PC-9 (cell line): Measurements from ENCODE around the gene SPATA12.

Source experiments
- EZH2 ChIP-seq: fragments of 200-600 bp; sonication (generic); IDR thresholded peaks from 2 replicates; pipeline ENCODE4 v1.8.0; 2017; ENCODE audit warnings: antibody characterized with exemption, low read depth
- TF ChIP-seq, protein P1 (sequence below): fragments of 200-600 bp; sonication (generic); conservative IDR thresholded peaks from 2 replicates; pipeline ENCODE4 v1.6.1; 2017; ENCODE audit warnings: mixed run types, antibody characterized with exemption, mild to moderate bottlenecking, moderate library complexity

DNA sequence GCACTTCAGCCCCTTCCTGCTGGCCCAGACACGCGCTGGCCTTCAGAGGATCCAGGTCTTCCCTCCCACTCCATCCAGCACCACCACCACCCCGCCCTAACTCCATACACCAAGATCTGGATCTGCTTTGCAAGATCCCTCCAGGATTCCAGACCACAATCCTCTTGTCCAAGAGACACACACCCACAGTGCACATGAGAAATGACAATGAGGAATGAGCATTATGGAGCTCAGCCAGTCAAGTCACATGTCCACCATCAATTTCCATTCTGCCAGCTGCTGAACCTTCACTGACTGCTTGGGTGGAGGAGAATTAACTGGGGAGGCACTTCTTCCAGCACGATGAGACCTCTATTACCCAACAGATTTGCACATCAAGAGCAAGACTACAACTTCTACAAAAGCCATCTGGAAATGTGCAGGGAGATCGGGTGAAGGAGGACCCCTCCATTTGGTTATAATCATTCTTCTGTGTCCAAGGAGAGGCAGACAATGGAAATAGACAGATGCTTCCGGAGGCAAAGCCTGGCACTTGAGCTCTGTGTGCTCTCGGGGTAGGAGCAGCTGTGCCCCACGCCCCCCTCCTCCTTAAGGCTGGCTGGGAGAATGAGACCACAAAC is 12.3 kb upstream of the SPATA12 start:
- TF ChIP-seq, protein P1, sequence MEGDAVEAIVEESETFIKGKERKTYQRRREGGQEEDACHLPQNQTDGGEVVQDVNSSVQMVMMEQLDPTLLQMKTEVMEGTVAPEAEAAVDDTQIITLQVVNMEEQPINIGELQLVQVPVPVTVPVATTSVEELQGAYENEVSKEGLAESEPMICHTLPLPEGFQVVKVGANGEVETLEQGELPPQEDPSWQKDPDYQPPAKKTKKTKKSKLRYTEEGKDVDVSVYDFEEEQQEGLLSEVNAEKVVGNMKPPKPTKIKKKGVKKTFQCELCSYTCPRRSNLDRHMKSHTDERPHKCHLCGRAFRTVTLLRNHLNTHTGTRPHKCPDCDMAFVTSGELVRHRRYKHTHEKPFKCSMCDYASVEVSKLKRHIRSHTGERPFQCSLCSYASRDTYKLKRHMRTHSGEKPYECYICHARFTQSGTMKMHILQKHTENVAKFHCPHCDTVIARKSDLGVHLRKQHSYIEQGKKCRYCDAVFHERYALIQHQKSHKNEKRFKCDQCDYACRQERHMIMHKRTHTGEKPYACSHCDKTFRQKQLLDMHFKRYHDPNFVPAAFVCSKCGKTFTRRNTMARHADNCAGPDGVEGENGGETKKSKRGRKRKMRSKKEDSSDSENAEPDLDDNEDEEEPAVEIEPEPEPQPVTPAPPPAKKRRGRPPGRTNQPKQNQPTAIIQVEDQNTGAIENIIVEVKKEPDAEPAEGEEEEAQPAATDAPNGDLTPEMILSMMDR = no peak
- no peak for TF ChIP-seq EZH2
